SK-N-MC (cell line): ENCODE measurements around the gene ARHGEF1.

ENCODE experiments used
- EZH2 ChIP-seq: fragments of 200-600 bp; sonication (generic); IDR thresholded peaks from one replicate; pipeline ENCODE4 v1.6.1; 2017; ENCODE audit warnings: antibody characterized with exemption
- POLR2AphosphoS5 ChIP-seq: IDR thresholded peaks from 2 replicates; pipeline ENCODE4 v1.6.1; 2012; ENCODE audit warnings: mild to moderate bottlenecking, low read depth, low read length, borderline replicate concordance

GRCh38 chr19:41940731-41941409, 57.9 kb downstream of the ARHGEF1 start:
- no peak for TF ChIP-seq POLR2AphosphoS5
- TF ChIP-seq EZH2, result no peak
